Activated CD8-positive, alpha-beta memory T cell treated with anti-CD3 and anti-CD28 coated beads for 1 hour (primary cell): Measurements from ENCODE around the gene ALDH3A1.
"Not testable (repeated sequence)": the region's sequence is repeated elsewhere in the genome, so short reads cannot be mapped to it uniquely, and the experiment has no call there.

Source experiments
- DNase-seq, 2 donors: peaks; one replicate each; pipeline ENCODE4 v3.0.0-alpha.2; 2020; ENCODE audit warnings: low read depth in 1 of 2; ENCODE audit errors: extremely low read depth in 1 of 2

ALDH3A1 gene

GRCh38 chr17:19747829-19748806 lies at the start of gene ALDH3A1:
ALDH3A1 (minus strand) TSS chr17:19748298; CDS start chr17:19745129, 3,169 bp downstream.
- DNase-seq: no peak

DNA sequence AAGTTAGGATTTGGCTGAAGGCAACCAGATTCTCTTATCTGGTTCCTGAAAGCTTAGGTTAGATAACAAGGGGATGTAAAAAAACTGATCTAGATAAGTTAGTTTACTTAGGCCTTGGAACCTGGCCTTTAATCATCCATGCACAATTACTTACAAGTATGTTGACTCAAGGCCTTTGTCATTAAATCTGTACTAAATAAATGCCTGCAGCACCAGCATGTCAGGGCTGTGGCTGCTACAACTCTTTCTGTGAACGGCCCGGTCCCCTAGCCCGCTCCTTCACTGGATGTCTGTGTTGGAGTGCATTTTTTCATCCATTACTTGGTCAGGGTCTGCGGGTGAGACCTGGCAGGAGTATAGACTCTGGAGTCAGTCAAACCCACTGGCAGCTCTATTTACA lies 48.4 kb upstream of the ALDH3A1 start:
- DNase-seq: no peak

DNA sequence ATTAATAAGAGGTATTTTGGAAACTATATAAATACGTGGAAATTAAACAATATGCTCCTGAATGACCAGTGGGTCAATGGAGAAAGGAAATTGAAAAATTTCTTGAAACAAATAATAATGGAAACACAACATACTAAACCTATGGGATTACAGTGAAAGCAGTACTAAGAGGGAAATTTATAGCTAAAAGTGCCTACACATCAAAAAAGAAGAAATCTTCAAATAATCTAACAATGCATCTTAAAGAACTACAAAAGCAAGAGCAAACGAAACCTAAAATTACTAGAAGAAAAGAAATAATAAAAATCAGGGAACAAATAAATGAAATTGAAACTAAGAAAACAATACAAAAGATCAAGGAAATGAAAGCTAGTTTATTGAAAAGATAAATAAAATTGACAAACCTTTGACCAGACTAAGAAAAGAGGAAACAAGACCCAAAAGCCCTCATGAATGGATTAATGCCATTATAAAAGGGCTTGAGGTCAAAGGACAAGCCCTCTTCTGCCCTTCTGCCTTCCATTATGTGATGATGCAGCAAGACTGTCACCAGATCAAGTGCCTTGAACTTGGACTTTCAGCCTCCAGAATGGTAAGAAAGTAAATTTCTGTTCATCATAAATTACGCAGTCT lies 43.9 kb upstream of the ALDH3A1 start:
- DNase-seq: no peak

DNA sequence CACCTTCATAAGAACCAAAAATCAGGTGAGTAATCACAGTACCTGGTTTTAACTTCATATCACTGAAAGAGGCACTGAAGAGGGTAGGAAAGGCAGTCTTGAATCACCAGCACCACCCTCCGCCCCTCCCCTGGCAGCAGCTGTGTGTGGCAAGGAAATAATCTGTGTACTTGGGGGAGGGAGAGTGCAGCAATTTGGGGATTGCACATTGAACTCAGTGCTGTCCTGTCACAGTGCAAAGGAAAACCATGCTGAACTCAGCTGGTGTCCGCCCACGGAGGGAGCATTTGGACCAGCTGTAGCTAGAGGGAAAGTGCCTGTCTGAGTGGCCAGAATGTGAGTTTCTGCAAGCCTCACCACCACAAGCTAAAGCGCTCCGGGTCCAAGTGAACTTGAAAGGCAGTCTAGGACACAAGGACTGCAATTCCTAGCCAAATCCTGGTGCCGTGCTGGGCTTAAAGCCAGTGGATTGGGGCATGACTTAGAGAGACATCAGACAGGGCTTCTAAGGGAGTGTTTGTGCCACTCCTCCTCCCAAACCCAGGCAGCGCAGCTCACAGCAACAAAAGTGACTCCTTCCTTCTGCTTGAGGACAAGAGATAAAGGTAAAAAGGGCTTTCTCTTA lies 39.7 kb upstream of the ALDH3A1 start:
- no peak for DNase-seq

DNA sequence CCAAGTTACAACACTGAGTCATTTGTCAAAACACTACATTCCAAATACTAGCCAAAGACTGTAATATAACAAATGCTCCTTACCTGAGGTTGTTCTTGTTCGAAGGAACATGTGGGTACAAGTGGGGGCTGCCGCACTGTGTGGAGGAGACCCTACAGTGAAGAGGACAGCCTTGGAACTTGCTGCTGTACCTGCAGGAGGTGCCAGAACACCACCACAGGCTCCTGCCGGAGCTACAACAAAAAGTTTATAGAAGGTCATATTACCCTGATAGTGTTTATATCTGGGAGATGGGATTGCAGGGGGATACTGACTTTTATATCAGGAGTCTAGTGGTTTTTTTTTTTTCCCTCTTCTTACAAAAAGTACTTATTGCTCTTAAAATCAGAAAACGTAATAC lies 37.8 kb upstream of the ALDH3A1 start:
- no peak for DNase-seq

GRCh38 chr17:19781488-19782458 lies 33.7 kb upstream of the ALDH3A1 start:
- DNase-seq: no peak

- DNase-seq: no peak
Observed at GRCh38 chr17:19780846-19781245, 32.7 kb upstream of the ALDH3A1 start.

DNA sequence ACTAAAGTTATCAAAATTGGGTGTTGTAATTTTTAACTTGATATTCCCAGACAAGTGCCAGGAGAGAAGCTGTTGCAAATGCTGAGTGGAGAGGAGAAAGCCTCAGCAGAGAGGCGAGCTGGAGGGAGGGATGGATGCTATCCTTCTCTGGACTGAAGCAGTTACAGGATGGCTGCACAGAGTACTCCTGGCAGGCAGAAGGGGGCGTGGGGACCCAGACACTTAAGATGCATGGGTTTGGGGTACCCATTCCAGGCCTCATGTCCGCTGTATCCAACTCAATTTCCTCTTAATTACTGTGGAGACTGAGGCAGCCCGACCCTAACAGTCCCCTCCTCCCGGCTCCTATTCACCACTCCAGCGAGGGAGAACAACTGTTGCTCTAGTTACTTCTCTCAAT lies 25.4 kb upstream of the ALDH3A1 start:
- no peak for DNase-seq

DNA sequence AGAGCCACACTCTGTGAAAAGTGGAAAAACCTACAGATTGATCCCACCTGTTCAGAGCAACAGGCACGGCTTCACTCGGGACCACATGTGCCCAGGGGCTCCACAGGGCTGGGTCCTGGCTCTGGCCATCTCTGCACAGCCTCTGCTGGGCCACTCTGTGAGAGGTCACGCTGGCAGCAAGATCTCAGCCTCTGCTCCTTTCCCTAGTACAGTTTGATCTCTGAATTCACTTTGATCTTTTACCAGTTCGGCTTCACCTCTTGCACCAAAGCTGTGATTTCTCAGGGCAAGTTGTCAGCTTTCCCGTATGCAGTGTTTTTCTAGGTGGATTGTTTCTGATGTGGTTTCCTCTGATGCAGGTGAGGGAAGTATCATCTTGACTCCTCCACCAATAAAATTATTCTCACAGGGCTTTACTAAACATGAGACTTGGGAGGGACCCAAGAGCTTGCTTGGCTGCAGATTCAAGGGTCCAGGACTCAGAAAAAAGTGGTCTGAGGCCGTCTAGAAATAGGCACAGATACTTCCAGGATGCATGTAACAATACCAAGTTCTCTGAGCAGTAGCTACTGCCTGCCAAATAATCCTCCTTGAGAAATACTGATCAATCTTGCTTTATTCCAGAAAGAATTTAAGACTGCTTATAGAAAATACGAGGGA lies 24.0 kb upstream of the ALDH3A1 start:
- DNase-seq: no peak

- no peak for DNase-seq
Observed at GRCh38 chr17:19770985-19771735, 23.1 kb upstream of the ALDH3A1 start.

- no peak for DNase-seq
Observed at GRCh38 chr17:19769946-19770652, 22.0 kb upstream of the ALDH3A1 start.

GRCh38 chr17:19768046-19768782 lies 20.1 kb upstream of the ALDH3A1 start:
- no peak for DNase-seq

GRCh38 chr17:19766421-19767270 lies 18.5 kb upstream of the ALDH3A1 start:
- DNase-seq: peak; percentile 39 to 69

- DNase-seq: no peak
Observed at GRCh38 chr17:19766016-19766415, 17.9 kb upstream of the ALDH3A1 start.

DNA sequence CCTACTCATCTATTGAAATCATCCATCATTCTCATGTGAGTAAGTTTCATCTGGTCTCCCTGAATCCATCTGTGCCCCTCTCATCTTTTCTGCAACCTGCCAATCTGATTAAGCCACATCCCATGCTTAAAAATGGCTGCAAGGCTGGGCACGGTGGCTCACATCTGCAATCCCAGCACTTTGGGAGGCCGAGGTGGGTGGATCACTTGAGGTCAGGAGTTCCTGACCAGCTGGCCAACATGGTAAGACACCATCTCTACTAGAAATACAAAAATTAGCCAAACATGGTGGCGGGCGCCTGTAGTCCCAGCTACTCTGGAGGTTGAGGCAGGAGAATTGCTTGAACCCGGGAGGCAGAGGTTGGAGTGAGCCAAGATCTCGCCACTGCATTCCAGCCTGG lies 15.9 kb upstream of the ALDH3A1 start:
- DNase-seq: not testable (repeated sequence)

DNA sequence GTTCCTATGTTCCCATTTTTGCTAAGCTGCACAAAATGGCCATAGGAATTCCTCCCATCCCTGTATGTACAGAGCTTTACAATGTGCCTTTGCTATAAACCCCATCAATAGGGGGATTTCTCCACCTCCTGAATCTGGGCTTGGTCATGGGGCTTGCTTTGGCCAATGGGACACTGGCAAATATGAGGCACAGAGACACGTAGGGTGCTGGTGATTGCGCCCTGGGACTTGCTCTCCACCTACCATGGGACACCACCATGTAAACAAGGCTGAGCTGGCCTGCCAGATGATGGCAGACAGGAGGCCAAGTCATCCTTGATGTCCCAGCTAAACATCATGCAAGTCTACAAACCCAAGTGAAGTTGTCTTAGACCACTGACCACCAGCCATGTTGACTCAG lies 15.3 kb upstream of the ALDH3A1 start:
- DNase-seq: no peak

DNA sequence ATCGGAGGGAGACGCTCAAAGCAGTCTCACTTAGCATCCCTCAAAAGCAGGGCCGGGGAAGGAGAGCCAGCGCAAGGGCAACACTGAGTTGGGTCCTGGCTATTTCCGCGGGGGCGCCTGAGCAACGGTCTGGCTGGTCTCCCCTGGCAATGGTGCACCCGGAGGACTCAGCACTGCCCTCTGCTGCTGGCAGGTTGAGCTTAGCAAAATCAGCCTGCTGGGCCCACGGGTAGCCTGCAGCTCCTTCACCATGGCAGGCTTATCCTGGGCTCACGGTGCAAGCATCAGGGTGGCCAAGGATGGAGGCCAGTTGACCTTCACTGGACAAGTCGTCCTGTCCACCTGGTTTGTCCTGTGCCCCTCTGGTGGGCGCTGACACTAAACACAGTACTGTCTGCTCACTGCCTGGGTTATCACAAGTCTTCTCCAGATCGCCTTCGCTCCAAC lies 14.4 kb upstream of the ALDH3A1 start:
- peak; percentile 41 to 44 for DNase-seq
